GM23338 (cell line): Measurements from ENCODE around the gene ABR.

Experiments used
- CTCF ChIP-seq, 2 experiments: fragments of 200-600 bp in 1 of 2; sonication (generic) in 1 of 2; conservative IDR thresholded peaks; 2 replicates each; pipeline versions ENCODE4 v1.5.1 to v1.6.1; 2016 to 2017; ENCODE audit warnings: antibody characterized with exemption in 2 of 2, low read depth in 2 of 2, mild to moderate bottlenecking in 2 of 2, moderate library complexity in 1 of 2
- EZH2phosphoT487 ChIP-seq: fragments of 200-600 bp; sonication (generic); IDR thresholded peaks from one replicate; pipeline ENCODE4 v1.8.1; 2018; ENCODE audit warnings: antibody characterized with exemption; ENCODE audit not compliant: unreplicated experiment
- TF ChIP-seq, protein P1 (sequence below): IDR thresholded peaks from one replicate; pipeline ENCODE4 v1.6.1; 2018; ENCODE audit warnings: antibody characterized with exemption; ENCODE audit not compliant: unreplicated experiment

DNA sequence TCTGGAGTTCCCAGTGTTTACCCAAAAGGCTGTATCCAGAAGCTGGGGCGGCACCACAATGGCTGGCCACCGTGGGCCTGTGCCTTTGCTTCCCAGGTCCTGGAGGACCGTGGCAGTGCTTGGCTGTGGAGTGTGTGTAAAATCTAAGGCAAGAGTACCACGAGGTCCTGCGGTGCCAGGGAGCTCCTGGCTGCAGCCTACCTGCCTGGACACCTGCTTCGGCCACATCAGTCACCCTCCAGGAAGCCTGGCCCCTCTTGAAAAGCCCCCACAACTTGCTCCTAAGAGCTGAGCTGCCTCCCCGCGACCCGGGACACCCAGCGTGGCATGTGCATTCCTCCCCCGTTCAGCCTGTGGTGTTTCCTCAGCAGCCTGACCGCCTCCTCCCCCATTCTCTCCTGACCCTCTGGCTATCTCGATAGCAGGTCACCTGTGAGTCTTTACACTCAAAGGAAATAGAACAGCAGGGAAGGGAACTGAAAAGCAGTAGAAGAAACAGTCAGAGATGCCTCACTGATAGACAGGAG, 174.9 kb downstream of the ABR start:
- TF ChIP-seq, protein P1, sequence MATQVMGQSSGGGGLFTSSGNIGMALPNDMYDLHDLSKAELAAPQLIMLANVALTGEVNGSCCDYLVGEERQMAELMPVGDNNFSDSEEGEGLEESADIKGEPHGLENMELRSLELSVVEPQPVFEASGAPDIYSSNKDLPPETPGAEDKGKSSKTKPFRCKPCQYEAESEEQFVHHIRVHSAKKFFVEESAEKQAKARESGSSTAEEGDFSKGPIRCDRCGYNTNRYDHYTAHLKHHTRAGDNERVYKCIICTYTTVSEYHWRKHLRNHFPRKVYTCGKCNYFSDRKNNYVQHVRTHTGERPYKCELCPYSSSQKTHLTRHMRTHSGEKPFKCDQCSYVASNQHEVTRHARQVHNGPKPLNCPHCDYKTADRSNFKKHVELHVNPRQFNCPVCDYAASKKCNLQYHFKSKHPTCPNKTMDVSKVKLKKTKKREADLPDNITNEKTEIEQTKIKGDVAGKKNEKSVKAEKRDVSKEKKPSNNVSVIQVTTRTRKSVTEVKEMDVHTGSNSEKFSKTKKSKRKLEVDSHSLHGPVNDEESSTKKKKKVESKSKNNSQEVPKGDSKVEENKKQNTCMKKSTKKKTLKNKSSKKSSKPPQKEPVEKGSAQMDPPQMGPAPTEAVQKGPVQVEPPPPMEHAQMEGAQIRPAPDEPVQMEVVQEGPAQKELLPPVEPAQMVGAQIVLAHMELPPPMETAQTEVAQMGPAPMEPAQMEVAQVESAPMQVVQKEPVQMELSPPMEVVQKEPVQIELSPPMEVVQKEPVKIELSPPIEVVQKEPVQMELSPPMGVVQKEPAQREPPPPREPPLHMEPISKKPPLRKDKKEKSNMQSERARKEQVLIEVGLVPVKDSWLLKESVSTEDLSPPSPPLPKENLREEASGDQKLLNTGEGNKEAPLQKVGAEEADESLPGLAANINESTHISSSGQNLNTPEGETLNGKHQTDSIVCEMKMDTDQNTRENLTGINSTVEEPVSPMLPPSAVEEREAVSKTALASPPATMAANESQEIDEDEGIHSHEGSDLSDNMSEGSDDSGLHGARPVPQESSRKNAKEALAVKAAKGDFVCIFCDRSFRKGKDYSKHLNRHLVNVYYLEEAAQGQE: no peak
- TF ChIP-seq CTCF (conservative IDR thresholded peaks at IDR 0.05; ENCODE audit: low read depth in 2 of 2) (no peak), EZH2phosphoT487 (no peak)
